HCT116 (cell line): Measurements from ENCODE around the gene SOD1. TPM values are rescaled to one million over a fixed set of nuclear protein-coding genes. Genes with fewer than 3 reads are reported as not detected.

ENCODE experiments used
- ATAC-seq: fragments of 200-7000 bp; cut with Tn5 transposase; 2 replicates; pipeline ENCODE4 v1.9.1; 2020; ENCODE audit warnings: mild to moderate bottlenecking, moderate library complexity
- BruUV-seq: library from RNA; stranded (reverse); fragments of 400-500 nt; replicated peaks from 2 replicates; lab custom pipeline; 2021; lab: Mats Ljungman, UMichigan
- CTCF ChIA-PET: fragments of 300-600 bp; sonication (Branson Sonifier 250); formaldehyde crosslinking; loops from one replicate; lab custom pipeline; 2021; ENCODE audit warnings: antibody characterized with exemption; lab: Charles Lee
- POLR2A ChIA-PET: fragments of 300-600, 350-600 bp; sonication (Branson Sonifier 250); formaldehyde crosslinking; loops from one replicate; lab custom pipeline; 2021; ENCODE audit warnings: antibody characterized with exemption; lab: Charles Lee
- RAD21 ChIA-PET, 2 experiments: fragments of 300-600 bp; sonication (Branson Sonifier 250); formaldehyde crosslinking; loops; one replicate each; lab custom pipeline; 2023; ENCODE audit warnings: low total read pairs in 2 of 2; ENCODE audit not compliant: uncharacterized antibody in 2 of 2, unreplicated experiment in 2 of 2, low non-redundant PET in 1 of 2; lab: Charles Lee
- DNase-seq: peaks from one replicate; pipeline ENCODE4 v3.0.0-alpha.2; 2010; ENCODE audit warnings: low read depth, low spot score
- H2AFZ ChIP-seq: fragments of 200-600 bp; shearing (Covaris generic), sonication (generic); 2 replicates; pipeline ENCODE4 v1.6.1; 2017; ENCODE audit warnings: low read depth, mixed run types, mixed read lengths, antibody characterized with exemption, low read length; ENCODE audit not compliant: poor library complexity, severe bottlenecking
- H3K27ac ChIP-seq: 2 replicates; pipeline ENCODE4 v1.5.1; 2012; ENCODE audit warnings: low read depth, low read length
- H3K27me3 ChIP-seq: fragments of 200-600 bp; sonication (generic); 2 replicates; pipeline ENCODE4 v1.6.1; 2016; ENCODE audit warnings: mixed run types, low read length, mixed read lengths; ENCODE audit not compliant: insufficient read depth
- H3K36me3 ChIP-seq, 2 experiments: fragments of 200-500 bp in 1 of 2; fragments of 200-600 bp in 1 of 2; sonication (Bioruptor generic) in 1 of 2; sonication (generic) in 1 of 2; 2 replicates each; pipeline versions ENCODE4 v1.5.1 to v1.6.1; 2014 to 2016; ENCODE audit warnings: low read length in 2 of 2, inconsistent platforms in 1 of 2, mixed read lengths in 1 of 2, mixed run types in 1 of 2; ENCODE audit not compliant: insufficient read depth in 2 of 2, control insufficient read depth in 1 of 2
- H3K4me1 ChIP-seq, 2 experiments: fragments of 200-600 bp in 1 of 2; sonication (generic) in 1 of 2; 2 replicates each; pipeline versions ENCODE4 v1.5.1 to v1.6.1; 2012 to 2017; ENCODE audit warnings: low read length in 2 of 2, inconsistent platforms in 1 of 2, mild to moderate bottlenecking in 1 of 2, mixed read lengths in 1 of 2, mixed run types in 1 of 2, moderate library complexity in 1 of 2; ENCODE audit not compliant: insufficient read depth in 2 of 2, control insufficient read depth in 1 of 2
- H3K4me2 ChIP-seq: fragments of 200-600 bp; sonication (generic); 2 replicates; pipeline ENCODE4 v1.6.1; 2017; ENCODE audit warnings: mixed run types, low read length, mixed read lengths
- H3K4me3 ChIP-seq, 2 experiments: fragments of 200-600 bp in 1 of 2; sonication (generic) in 1 of 2; replicated peaks in 1 of 2; 2 replicates each; pipeline ENCODE4 v1.5.1; 2011 to 2016; ENCODE audit warnings: low read length in 2 of 2, control low read depth in 1 of 2, low read depth in 1 of 2, mild to moderate bottlenecking in 1 of 2, mixed read lengths in 1 of 2, mixed run types in 1 of 2
- H3K79me2 ChIP-seq: fragments of 200-600 bp; sonication (generic); 2 replicates; pipeline ENCODE4 v1.6.1; 2017; ENCODE audit warnings: mild to moderate bottlenecking, mixed run types, low read length, moderate library complexity, mixed read lengths; ENCODE audit not compliant: insufficient read depth
- H3K9ac ChIP-seq: fragments of 200-600 bp; sonication (generic); 2 replicates; pipeline ENCODE4 v1.6.1; 2016; ENCODE audit warnings: low read length, mixed read lengths
- H3K9me2 ChIP-seq: fragments of 200-600 bp; sonication (generic), shearing (Covaris generic); 2 replicates; pipeline ENCODE4 v1.6.1; 2017; ENCODE audit warnings: mixed run types, mild to moderate bottlenecking, moderate library complexity; ENCODE audit not compliant: insufficient read depth
- H3K9me3 ChIP-seq, 2 experiments: fragments of 200-500 bp in 1 of 2; fragments of 200-600 bp in 1 of 2; sonication (Bioruptor generic) in 1 of 2; sonication (generic) in 1 of 2; 2 replicates each; pipeline ENCODE4 v1.6.1; 2014 to 2017; ENCODE audit warnings: low read length in 2 of 2, mixed read lengths in 2 of 2, inconsistent platforms in 1 of 2, low read depth in 1 of 2, mild to moderate bottlenecking in 1 of 2, mixed run types in 1 of 2, moderate library complexity in 1 of 2; ENCODE audit not compliant: control insufficient read depth in 1 of 2, insufficient read depth in 1 of 2
- H4K20me1 ChIP-seq: fragments of 200-600 bp; sonication (generic), shearing (Covaris generic); 2 replicates; pipeline ENCODE4 v1.6.1; 2017; ENCODE audit warnings: mixed run types, mild to moderate bottlenecking, moderate library complexity; ENCODE audit not compliant: insufficient read depth
- ELF1 ChIP-seq: IDR thresholded peaks from 2 replicates; pipeline ENCODE4 v1.6.1; 2012; ENCODE audit warnings: low read depth, borderline replicate concordance
- EZH2phosphoT487 ChIP-seq: fragments of 200-600 bp; IDR thresholded peaks from 2 replicates; pipeline ENCODE4 v1.6.1; 2018; ENCODE audit warnings: antibody characterized with exemption, borderline replicate concordance
- FOSL1 ChIP-seq: IDR thresholded peaks from 2 replicates; pipeline ENCODE4 v1.6.1; 2012; ENCODE audit warnings: low read depth
- JUND ChIP-seq: IDR thresholded peaks from 2 replicates; pipeline ENCODE4 v1.6.1; 2012
- MAX ChIP-seq: IDR thresholded peaks from 2 replicates; pipeline ENCODE4 v1.6.1; 2012
- REST ChIP-seq: IDR thresholded peaks from 2 replicates; pipeline ENCODE4 v1.6.1; 2012; ENCODE audit warnings: low read depth
- SIN3A ChIP-seq: IDR thresholded peaks from 2 replicates; pipeline ENCODE4 v1.6.1; 2012; ENCODE audit warnings: low read depth
- SP1 ChIP-seq: IDR thresholded peaks from 2 replicates; pipeline ENCODE4 v1.6.1; 2012; ENCODE audit warnings: low read depth
- TCF7L2 ChIP-seq: IDR thresholded peaks from 2 replicates; pipeline ENCODE4 v1.7.0; 2011; ENCODE audit warnings: borderline replicate concordance, inconsistent platforms; ENCODE audit not compliant: insufficient read depth, insufficient read length; ENCODE audit errors: extremely low read depth
- ZFX ChIP-seq: fragments of 450-650 bp; IDR thresholded peaks from 2 replicates; pipeline ENCODE4 v1.6.1; 2017
- ZNF274 ChIP-seq: fragments of 200-500 bp; sonication (Bioruptor generic); IDR thresholded peaks from 2 replicates; pipeline ENCODE4 v1.6.1; 2014; ENCODE audit warnings: mild to moderate bottlenecking, low read depth, low read length, inconsistent platforms
- intact Hi-C: fragments of 100-400 bp; cut with micrococcal nuclease; formaldehyde crosslinking; loops from 2 replicates; pipeline ENCODE4 v1.10.0; 2022
- total RNA-seq: library from RNA; stranded (reverse); gene quantifications from one replicate; pipeline ENCODE4 v1.2.1, GENCODE V29; 2021; ENCODE audit not compliant: unreplicated experiment

Gene SOD1
- total RNA-seq, 1 experiment from 2014 or later, result 419 TPM

- no peak overlapping the region for H3K27ac ChIP-seq
- ChIA-PET RAD21 (no interaction called here), CTCF (no interaction called here), POLR2A (no interaction called here)
- peaks cover 2 to 16% of the 10 kb centered on the region in 2 experiments; a peak in 3 of 4 replicates for H3K36me3 ChIP-seq
- intact Hi-C loops, result no loop called here
- H3K4me1 ChIP-seq, result 0 out of 4 replicates have a peak, but pooled peaks cover 0 to 4% of the 10 kb centered on the region in 2 experiments
- H3K4me2 ChIP-seq, result no peak overlapping the region
- H3K9me2 ChIP-seq, result no peaks in the 10 kb centered on the region
- DNase-seq (no peak), ATAC-seq (no peak)
- H3K27me3 ChIP-seq, result no peaks in the 10 kb centered on the region
- no peaks in the 10 kb centered on the region for H3K9me3 ChIP-seq
- peaks cover 99% of the 10 kb centered on the region for H3K79me2 ChIP-seq
- TF ChIP-seq REST (no peak), SP1 (no peak), JUND (no peak), ELF1 (no peak), SIN3A (no peak), FOSL1 (no peak), EZH2phosphoT487 (no peak), TCF7L2 (no peak), ZNF274 (no peak), MAX (no peak), ZFX (no peak)
- BruUV-seq, result no TSS peak
- H3K4me3 ChIP-seq, result no peak overlapping the region
- peaks cover 11% of the 10 kb centered on the region; the same call in 1 of the 2 replicates for H4K20me1 ChIP-seq
- H3K9ac ChIP-seq, result no peak overlapping the region
- no peak overlapping the region for H2AFZ ChIP-seq
Measured at GRCh38 chr21:31706562-31706961, 47.1 kb downstream of the SOD1 start.
